BLaER1 (cell line): Measurements from ENCODE around the gene PHF23.
"Not testable (repeated sequence)": the region's sequence is repeated elsewhere in the genome, so short reads cannot be mapped to it uniquely, and the experiment has no call there.

Experiments
- H3K27ac ChIP-seq: shearing (Covaris generic); formaldehyde crosslinking; 2 replicates; pipeline ENCODE4 v1.8.1; 2022
- H3K27me3 ChIP-seq: shearing (Covaris generic); formaldehyde crosslinking; 2 replicates; pipeline ENCODE4 v1.8.1; 2022
- H3K36me3 ChIP-seq: shearing (Covaris generic); formaldehyde crosslinking; 2 replicates; pipeline ENCODE4 v1.8.1; 2022
- H3K4me1 ChIP-seq: shearing (Covaris generic); formaldehyde crosslinking; 2 replicates; pipeline ENCODE4 v1.8.1; 2022
- H3K4me2 ChIP-seq: shearing (Covaris generic); formaldehyde crosslinking; 2 replicates; pipeline ENCODE4 v1.8.1; 2022
- H3K4me3 ChIP-seq: shearing (Covaris generic); formaldehyde crosslinking; 2 replicates; pipeline ENCODE4 v1.8.1; 2022
- H3K9ac ChIP-seq: shearing (Covaris generic); formaldehyde crosslinking; 2 replicates; pipeline ENCODE4 v1.8.1; 2022
- H3K9me3 ChIP-seq: shearing (Covaris generic); formaldehyde crosslinking; 2 replicates; pipeline ENCODE4 v1.8.1; 2022
- H4K20me1 ChIP-seq: shearing (Covaris generic); formaldehyde crosslinking; 2 replicates; pipeline ENCODE4 v1.8.1; 2022
- Cebpa-rat ChIP-seq: shearing (Covaris generic); IDR thresholded peaks from 2 replicates; pipeline ENCODE4 v1.8.1; 2022

PHF23 gene

GRCh38 chr17:7249214-7249613, 10.0 kb upstream of the PHF23 start:
- peaks cover 53% of the 10 kb centered on the region for H4K20me1 ChIP-seq
- H3K9ac ChIP-seq: peak overlapping the region; percentile 94
- no peaks in the 10 kb centered on the region for H3K9me3 ChIP-seq
- H3K4me2 ChIP-seq: peak overlapping the region; percentile 99
- TF ChIP-seq Cebpa-rat: no peak
- peak overlapping the region; percentile 81 for H3K4me3 ChIP-seq
- H3K4me1 ChIP-seq: peaks cover 35% of the 10 kb centered on the region
- H3K27me3 ChIP-seq: no peaks in the 10 kb centered on the region
- H3K27ac ChIP-seq: peak overlapping the region; percentile 90
- peaks cover 41% of the 10 kb centered on the region for H3K36me3 ChIP-seq

- Histone ChIP-seq H3K9ac (peak overlapping the region; percentile 94), H3K4me2 (peak overlapping the region; percentile 99), H3K27ac (peak overlapping the region; percentile 90; the same call in 1 of the 2 replicates), H3K4me3 (no peak overlapping the region), H4K20me1 (peaks cover 53% of the 10 kb centered on the region), H3K27me3 (no peaks in the 10 kb centered on the region), H3K4me1 (peaks cover 35% of the 10 kb centered on the region), H3K36me3 (peaks cover 41% of the 10 kb centered on the region), H3K9me3 (no peaks in the 10 kb centered on the region)
- no peak for TF ChIP-seq Cebpa-rat
These were observed 9.5 kb upstream of the PHF23 start for GRCh38 chr17:7248796-7249195.

GRCh38 chr17:7246779-7247178, 7.5 kb upstream of the PHF23 start:
- no peak overlapping the region for H3K4me3 ChIP-seq
- H3K27ac ChIP-seq: no peak overlapping the region
- H3K4me2 ChIP-seq: no peak overlapping the region
- no peaks in the 10 kb centered on the region for H3K27me3 ChIP-seq
- H3K36me3 ChIP-seq: peaks cover 44% of the 10 kb centered on the region
- no peak for TF ChIP-seq Cebpa-rat
- peak overlapping the region; percentile 16; the same call in 1 of the 2 replicates for H3K9ac ChIP-seq
- no peaks in the 10 kb centered on the region for H3K9me3 ChIP-seq
- peaks cover 53% of the 10 kb centered on the region for H4K20me1 ChIP-seq
- H3K4me1 ChIP-seq: peaks cover 30% of the 10 kb centered on the region

- not testable (repeated sequence) for H3K4me3 ChIP-seq, H3K4me2 ChIP-seq, H3K27ac ChIP-seq, H3K27me3 ChIP-seq, H3K9me3 ChIP-seq, H3K9ac ChIP-seq
- peaks cover 55% of the 10 kb centered on the region for H3K36me3 ChIP-seq
- H3K4me1 ChIP-seq: peaks cover 32% of the 10 kb centered on the region
- H4K20me1 ChIP-seq: peaks cover 37% of the 10 kb centered on the region
These were observed 4.6 kb upstream of the PHF23 start for GRCh38 chr17:7243838-7244237.

DNA sequence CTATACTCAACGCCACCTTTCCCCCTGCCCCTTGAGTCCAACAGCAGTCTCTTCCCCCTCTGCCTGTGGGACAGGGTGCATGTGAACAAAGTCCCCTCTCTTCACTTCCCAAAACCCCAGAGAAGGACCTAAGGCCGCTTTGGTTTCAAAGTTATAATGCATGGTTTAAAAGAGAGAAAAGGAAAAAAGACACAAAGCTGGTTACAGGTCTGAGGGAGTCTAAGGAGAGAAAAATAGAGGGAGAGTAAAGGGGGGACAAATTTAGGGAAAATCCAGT, 4.1 kb upstream of the PHF23 start:
- Histone ChIP-seq H3K36me3 (peaks cover 53% of the 10 kb centered on the region), H3K27ac (0 out of 2 replicates have a peak overlapping the region, but pooled peaks have one; percentile 84), H3K9me3 (no peaks in the 10 kb centered on the region), H3K4me2 (peak overlapping the region; percentile 82), H3K9ac (peak overlapping the region; percentile 92), H4K20me1 (peaks cover 32% of the 10 kb centered on the region), H3K27me3 (no peaks in the 10 kb centered on the region), H3K4me3 (peak overlapping the region; percentile 92), H3K4me1 (peaks cover 28% of the 10 kb centered on the region)
- TF ChIP-seq Cebpa-rat: no peak

GRCh38 chr17:7242717-7243452, 3.6 kb upstream of the PHF23 start:
- H3K4me1 ChIP-seq: peaks cover 25% of the 10 kb centered on the region
- peak overlapping the region; percentile 92 for H3K9ac ChIP-seq
- H3K4me2 ChIP-seq: peak overlapping the region; percentile 82
- H3K27ac ChIP-seq: peak overlapping the region; percentile 84
- no peaks in the 10 kb centered on the region for H3K27me3 ChIP-seq
- H4K20me1 ChIP-seq: peaks cover 27% of the 10 kb centered on the region
- H3K4me3 ChIP-seq: peak overlapping the region; percentile 92
- TF ChIP-seq Cebpa-rat: no peak
- H3K36me3 ChIP-seq: peaks cover 53% of the 10 kb centered on the region
- H3K9me3 ChIP-seq: no peaks in the 10 kb centered on the region

GRCh38 chr17:7241783-7242716, 2.8 kb upstream of the PHF23 start, which contains the start of gene GABARAP:
Gene GABARAP (minus strand): TSS chr17:7242449. CDS start chr17:7242330, 119 bp downstream.
- Histone ChIP-seq H3K27ac (peak within 1 kb of the TSS; percentile 84), H3K9me3 (no peaks in the 10 kb centered on the region), H4K20me1 (peaks cover 25% of the 10 kb centered on the region), H3K4me3 (peak within 1 kb of the TSS; percentile 92), H3K27me3 (no peaks in the 10 kb centered on the region), H3K4me2 (peak within 1 kb of the TSS; percentile 82), H3K4me1 (peaks cover 31% of the 10 kb centered on the region), H3K9ac (peak within 1 kb of the TSS; percentile 92), H3K36me3 (peaks cover 52% of the 10 kb centered on the region)
- no peak for TF ChIP-seq Cebpa-rat

DNA sequence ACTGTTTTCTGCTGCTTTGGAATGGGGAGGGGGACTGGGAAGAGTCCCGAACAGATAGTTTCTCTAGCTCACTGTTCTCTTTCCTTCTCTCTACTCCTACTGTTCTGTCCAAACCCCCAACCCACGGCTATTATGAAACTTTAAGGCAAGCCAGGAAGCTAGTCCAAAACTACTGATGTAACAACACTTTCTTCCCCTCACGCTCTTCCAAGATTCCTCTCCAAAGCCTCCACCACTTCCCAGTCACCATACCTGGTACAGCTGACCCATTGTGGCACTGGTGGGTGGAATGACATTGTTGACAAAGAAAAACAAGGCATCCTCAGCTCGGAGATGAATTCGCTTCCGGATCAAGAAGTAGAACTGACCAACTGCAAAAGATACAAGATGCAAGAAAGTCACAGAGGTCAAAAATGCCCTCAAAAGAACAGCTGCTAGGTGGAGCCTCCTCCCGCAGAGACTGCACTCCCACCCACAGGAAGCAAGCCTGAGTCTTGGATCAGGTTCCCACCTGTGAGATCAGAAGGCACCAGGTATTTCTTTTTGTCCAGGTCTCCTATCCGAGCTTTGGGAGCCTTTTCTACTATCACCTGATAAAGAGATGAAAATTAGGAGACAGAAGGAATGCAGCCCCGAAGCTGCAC, 2.0 kb upstream of the PHF23 start:
- H4K20me1 ChIP-seq: peaks cover 25% of the 10 kb centered on the region
- no peaks in the 10 kb centered on the region for H3K9me3 ChIP-seq
- peak overlapping the region; percentile 92 for H3K9ac ChIP-seq
- peak overlapping the region; percentile 84 for H3K27ac ChIP-seq
- peak overlapping the region; percentile 92 for H3K4me3 ChIP-seq
- no peaks in the 10 kb centered on the region for H3K27me3 ChIP-seq
- H3K4me2 ChIP-seq: peak overlapping the region; percentile 82
- peaks cover 39% of the 10 kb centered on the region for H3K4me1 ChIP-seq
- H3K36me3 ChIP-seq: peaks cover 52% of the 10 kb centered on the region
- TF ChIP-seq Cebpa-rat: no peak

- H3K27ac ChIP-seq: peak overlapping the region; percentile 84
- H3K9ac ChIP-seq: peak overlapping the region; percentile 92
- H3K4me3 ChIP-seq: peak overlapping the region; percentile 92
- H4K20me1 ChIP-seq: peaks cover 27% of the 10 kb centered on the region
- H3K9me3 ChIP-seq: no peaks in the 10 kb centered on the region
- no peak for TF ChIP-seq Cebpa-rat
- H3K27me3 ChIP-seq: no peaks in the 10 kb centered on the region
- peak overlapping the region; percentile 82 for H3K4me2 ChIP-seq
- peaks cover 52% of the 10 kb centered on the region for H3K36me3 ChIP-seq
- peaks cover 47% of the 10 kb centered on the region for H3K4me1 ChIP-seq
These were observed 1.1 kb upstream of the PHF23 start for GRCh38 chr17:7240375-7240774.
